RPMI8226 (cell line): ENCODE results near the gene CAPN14.

Experiments
- DNase-seq: peaks from one replicate; pipeline ENCODE4 v3.0.0-alpha.2; 2015

Gene CAPN14, protein sequence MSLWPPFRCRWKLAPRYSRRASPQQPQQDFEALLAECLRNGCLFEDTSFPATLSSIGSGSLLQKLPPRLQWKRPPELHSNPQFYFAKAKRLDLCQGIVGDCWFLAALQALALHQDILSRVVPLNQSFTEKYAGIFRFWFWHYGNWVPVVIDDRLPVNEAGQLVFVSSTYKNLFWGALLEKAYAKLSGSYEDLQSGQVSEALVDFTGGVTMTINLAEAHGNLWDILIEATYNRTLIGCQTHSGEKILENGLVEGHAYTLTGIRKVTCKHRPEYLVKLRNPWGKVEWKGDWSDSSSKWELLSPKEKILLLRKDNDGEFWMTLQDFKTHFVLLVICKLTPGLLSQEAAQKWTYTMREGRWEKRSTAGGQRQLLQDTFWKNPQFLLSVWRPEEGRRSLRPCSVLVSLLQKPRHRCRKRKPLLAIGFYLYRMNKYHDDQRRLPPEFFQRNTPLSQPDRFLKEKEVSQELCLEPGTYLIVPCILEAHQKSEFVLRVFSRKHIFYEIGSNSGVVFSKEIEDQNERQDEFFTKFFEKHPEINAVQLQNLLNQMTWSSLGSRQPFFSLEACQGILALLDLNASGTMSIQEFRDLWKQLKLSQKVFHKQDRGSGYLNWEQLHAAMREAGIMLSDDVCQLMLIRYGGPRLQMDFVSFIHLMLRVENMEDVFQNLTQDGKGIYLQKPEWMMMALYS

DNA sequence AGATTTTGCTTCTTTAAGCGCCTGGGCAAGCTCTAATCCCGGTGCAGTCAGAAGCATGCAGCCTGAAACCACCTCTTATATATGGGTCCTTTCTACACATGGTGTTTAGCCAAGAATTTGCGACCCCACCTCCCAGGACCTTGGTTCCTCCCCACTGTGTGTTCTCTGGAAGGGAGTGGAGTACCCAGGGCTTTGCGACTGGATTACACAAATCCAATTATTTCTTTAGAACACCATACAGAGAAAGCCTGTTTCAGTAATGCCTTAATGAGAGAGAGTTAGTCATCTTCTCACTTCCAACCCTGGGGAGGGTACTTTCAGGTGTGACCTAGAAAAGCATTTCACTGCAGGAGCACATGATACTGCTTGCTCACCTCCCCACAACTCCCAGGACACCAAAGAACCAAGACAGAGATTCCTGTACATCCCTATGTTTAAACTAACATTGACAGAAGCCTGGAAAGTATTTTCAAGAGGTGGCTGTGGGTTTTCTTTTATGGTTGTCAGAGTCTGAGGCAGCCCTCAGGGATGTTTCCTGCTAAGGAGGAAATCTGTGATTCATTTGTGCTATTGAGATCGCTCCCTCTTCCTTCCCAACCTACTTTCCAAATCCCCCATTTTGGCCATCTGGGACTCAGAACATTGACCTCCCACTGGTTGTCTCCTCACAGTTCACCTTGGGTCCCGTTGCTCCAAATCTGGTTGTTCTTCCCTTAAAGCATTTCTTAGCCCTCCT, at the start of gene CAPN14:
Gene CAPN14 (minus strand): TSS at position 51 of the 736 bp plus-strand sequence. CDS start 12,068 bp downstream, outside the sequence.
- DNase-seq, result no peak

DNA sequence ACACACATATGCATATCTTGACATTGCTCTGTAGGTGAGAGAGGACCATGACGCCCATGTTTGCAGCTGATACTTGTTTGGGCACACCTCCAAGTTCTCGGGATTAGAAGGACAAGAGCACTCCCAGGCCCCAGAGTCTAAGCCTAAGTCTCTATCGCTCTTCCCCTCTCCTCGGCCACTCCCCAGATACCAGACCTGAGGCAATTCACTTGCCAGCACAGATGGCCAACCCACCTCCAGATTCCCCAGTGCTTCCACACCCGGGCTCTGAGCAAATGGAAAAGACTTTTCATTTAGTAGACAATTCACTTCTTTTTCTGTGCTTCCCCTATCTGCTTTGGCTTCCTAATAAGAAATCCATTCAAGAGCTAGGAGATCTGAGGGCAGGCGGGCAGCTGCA, 49.5 kb upstream of the CAPN14 start:
- no peak for DNase-seq

DNA sequence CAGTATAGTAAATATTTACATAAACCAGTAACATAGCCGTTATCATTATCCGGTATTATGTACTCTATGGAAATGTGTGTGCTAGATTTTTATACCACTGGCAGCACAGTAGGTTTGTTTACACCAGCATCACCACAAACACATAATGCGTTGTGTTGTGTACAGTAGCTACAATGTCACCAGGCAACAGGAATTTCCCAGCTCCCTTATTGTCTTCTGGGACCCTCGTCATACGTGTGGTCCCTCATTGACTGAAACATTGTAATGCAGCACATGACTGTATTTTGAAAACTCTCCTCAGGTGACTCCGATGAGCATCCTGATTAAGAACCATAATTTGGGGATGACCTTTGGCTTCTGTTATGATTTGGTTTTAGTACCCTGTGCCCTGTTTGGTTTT, 47.9 kb upstream of the CAPN14 start:
- DNase-seq, result no peak

DNA sequence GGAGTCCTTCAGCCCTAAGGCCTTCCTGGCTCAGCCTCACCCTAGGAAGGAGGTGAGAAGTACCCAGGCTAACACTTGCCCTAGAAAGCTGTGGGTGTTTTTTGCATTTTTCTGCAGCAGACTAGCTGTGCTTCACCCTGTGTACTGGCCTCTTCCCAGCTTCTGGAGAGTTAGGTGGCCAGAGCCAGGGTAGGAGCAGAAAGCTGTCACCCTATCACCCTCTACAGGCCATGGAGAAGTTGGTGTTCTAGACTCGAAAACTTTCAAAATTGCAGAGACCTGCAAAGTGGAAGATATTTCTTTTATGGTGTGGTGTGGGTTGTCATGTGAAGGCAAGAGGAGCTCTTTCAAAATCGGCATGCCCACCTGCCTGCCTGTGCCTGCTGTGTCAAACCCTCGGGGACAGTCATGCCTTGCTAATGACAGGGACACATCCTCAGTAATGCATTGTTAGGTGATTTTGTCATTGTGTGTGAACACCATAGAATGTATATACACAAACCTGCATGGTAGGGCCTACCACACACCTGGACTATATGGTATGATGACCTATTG, 46.4 kb upstream of the CAPN14 start:
- DNase-seq, result peak; percentile 41

DNA sequence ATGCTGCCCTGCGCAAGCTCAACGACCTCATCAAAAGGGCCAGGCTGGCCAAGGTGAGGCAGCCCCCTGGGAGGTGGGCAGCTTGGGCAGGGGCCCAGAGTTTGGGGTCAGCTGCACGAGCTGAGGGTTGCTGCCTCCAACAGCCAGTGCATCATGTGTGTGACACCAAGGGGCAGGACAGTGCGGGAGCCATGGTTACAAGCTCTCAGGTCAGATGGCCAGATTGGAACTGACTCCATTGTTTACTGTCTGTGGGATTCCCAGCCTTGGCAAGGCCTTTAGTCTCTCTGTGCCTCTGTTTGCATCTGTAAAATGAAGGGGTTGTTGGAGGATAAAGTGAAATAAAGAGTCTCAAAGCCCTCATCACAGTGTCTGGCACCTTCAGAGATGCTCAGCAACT, 43.6 kb upstream of the CAPN14 start:
- no peak for DNase-seq

DNA sequence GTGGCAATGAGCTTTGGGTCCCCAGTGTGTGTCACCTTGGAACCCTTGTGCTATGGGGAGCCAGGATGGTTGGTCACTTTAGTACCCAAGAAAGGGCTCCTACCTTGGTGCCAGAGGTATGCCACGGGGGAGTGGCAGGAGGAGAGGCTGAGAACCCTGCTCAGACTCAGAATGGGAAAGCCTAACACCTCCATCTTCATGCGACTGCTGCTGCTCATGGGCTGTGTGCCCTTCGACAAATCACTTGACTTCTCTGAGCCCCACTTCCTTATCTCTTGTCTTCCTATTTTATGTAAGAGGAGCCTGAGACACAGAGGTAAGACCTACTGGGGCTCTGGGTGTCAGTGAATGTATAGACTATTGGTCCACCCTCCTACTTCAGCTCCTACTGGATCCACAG, 41.8 kb upstream of the CAPN14 start:
- no peak for DNase-seq

DNA sequence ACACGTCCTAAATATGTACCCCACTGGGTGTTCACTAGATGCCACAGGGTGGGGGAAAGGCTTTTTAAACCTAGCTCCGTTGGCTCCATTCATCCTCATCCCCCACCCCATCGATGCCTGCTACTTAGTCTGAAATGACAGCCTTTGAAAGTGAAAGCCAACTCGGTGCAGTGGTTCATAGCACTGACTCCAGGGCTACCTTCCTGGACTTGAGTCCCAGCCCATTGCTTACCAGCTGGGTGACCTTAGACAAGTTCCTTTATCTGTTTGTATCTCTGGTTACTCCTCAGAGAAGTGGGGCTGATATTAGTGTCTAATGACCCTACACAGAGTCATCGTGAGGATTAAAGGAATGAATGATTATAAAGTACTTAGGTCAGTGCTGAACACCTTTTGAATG, 41.0 kb upstream of the CAPN14 start:
- peak; percentile 65 for DNase-seq

DNA sequence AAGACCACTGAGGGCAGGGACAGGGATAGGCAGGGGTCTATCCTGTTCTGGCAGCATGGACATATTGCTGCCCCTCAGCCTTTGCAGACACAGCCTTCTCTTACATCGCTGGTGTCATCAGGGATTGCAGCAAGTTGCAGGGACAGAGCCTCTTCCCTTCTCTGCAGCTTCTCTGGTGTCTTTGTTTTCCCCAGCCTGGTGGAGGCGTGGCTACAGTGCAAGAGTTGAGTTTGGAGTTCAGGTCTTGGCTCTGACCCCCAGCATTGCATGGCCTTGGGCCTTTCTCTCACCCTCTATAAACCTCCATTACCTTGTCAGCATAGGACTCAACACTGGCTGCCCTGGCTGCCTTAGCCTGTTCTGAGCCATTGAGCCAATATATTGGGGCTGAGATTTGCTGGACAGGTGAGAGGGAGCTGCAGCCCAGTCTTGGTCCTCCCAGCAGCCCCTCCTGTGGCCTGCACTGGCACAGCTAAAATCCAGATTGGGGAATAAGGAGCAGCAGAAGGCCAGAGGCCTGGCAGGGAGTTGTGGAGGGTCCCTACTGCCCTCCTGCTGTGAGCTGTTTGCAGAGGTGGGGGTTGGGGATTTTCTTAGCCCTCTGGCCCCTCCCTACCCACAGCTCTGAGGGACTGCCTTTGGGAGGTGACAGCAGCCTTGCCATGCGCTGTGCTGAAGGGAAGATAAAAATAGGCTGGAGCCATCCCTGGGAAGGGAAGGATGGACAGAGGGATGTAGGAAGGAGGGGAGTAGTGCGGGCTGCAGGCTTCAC, 39.5 kb upstream of the CAPN14 start:
- peak; percentile 68 for DNase-seq

DNA sequence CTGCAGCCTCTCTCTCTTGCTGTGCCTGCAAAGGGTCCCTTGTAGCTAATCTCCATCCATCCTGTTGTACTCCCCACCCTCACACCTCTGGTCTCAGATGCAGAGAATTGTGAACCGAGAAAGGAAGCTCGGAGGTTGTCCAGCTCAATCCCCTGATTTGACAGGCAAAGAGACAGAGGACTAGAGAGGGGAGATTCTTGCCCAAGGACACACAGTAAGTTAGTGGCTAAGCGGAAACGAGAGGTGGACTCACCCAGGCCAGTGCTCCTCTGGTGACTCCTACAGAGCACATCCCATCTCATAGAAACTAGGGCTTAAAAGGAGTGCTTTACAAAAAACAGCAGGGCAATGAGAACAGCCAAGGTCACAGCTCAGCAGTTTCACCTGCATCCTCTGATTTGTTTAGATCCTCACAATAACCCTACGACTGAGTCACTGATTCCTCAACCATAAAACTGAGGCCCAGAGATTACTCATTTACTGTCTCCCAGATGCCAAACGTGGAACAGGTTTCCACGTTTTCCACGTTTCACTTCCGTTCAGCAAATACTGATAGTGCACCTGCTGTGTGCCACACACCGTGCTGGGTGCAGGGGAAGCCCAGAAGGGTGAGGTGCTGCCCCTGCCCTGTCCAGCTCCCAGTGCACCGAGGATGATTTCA, 38.7 kb upstream of the CAPN14 start:
- peak; percentile 81 for DNase-seq

DNA sequence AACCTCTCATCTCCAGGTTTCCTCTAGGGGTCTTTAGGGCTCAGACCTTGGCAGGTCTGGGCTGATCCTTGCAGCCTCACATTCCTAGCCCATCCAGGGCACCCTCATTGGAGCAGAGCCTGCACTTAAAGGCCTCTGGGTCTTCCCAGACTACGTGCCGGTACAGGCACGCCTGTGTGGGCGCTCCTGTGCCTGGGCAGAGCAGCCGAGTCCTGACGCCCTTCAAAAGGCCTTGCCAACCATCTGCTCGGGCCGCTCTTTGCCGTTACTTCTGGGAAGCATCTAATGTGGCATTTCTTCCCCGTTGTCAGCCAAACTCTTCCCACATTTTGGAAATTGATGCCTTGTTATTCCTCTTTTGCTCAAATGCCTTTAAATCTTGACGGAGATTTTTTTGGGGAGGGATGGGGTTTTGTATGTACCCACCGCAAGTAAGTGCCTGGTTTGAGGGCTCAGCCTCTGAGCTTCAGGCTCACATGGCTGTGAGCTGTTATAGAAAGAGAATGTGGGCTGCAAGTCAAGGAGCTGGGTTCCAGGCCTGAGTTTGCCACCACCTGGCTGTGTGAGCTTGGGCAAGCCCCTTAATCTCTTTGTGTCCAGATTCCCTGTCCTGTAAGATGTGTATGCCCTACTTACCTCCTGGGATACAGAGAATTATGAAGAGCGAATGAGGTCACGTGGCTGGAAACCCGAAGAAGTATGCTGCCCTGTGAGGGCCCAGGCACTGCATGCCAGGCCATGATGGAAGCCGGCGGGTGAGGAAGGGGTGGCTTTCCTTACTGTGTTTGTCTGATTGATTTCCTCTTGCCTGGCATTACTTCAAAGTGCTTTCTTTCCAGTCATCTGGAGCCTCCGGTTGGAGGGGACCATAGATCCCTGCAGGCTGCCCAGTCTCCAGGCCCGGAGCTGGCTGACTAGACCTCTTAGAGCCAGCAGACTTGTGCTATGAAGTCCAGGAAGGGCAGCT, 37.2 kb upstream of the CAPN14 start:
- no peak for DNase-seq

DNA sequence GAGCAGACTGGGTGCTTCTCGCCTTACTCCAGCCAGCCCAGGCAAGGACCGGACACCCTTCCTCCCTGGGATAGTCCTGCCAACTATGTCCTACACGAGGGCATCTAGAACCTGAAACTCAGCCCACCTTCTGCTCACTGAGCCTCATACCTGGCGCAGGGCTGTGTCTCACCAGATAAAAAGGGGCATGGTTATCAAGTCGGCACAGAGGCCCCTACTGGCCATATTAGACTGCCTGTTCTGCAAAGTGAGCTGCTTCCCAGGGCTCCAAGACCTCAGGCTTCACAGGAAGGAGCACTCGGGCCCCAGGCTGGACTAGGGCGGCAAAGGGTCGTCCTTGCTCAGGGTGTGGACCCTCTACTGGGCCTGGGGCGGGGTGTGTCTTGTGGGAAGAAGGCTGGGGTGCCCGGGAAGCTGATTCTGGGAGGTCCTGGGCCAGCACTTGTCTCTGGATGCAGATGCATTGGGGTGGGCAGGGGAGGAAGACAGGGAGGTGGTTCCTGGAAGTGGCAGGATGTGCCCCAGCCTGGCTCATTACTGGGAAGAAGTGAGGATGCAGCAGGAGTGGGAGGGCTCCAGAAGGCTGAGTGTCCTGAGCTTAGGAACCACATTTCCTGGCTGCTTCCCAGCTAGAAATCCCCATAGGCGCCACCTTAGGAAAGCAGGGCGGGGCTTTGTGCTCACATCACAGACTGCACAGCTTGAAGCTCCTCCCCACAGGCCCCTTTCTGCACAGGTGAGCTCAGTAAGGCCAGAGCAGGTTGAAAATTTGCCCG, 36.2 kb upstream of the CAPN14 start:
- peak; percentile 51 for DNase-seq

DNA sequence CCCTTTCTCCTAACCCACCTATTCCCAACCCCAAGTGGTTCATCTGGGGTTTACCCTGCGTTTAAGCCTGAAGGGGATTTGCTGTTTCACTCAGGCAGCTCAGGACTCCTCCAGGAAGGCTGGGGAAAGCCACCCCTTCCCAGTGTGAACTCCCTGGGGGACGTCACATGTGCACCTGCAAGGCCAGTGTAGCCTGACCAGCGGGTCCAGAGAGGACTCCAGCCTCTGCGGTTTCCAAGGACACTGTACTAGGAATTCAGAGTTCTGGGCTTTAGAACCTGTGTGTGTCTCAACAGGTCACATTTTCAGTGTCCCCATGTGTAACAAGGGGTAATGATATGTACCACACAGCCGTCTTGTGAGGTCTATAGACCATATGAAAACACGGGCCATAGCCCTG, 34.5 kb upstream of the CAPN14 start:
- no peak for DNase-seq

DNA sequence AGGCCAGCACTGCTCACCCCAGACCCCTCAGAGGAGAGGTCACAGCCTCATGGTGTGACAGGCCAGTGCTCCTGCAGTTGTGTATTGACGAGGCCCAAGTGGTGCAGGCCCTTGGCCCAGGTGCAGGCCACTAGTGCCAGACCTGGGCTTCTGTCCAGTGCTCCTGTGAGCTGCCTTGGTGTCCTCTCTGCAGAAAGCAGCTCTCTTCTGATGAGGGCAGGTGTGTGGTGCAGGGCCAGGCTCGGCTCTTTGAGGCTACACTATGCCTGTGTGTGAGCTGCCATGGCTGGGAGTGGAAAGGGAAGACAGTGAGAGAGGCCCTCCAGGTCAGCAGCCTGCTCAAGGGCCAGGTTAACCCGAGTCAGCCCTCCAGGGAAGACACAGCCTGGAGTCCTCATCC, 33.7 kb upstream of the CAPN14 start:
- no peak for DNase-seq

DNA sequence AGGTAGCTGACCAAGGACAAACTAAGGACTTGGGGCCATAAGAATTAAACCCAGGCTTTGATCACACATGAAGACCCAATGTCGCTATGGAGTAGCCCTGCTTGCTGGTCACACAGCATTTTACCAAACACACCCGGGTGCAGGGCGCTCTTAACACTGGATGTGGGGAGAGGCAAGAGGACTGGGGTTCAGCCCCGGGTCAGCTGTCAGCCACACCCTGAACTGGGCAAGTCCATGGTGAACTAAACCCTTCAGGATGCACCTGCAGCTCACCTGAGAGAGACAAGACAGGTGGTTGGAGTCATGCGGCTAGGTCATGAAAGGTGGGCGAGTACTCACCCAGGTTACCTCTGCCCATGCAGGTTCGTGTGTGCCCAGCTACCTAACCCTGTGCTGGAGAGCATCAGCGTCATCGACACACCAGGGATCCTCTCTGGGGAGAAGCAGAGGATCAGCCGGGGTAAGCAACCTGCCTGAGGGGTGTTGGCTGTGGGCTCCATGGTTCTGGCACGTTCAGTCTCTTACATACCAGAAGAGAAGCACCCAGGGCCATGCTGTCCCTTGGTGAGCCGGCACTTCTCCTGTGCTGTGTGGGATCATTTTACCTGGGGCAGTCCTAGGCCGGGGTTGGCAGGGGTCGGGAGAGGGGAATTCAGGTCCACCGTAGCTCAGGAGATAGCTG, 31.8 kb upstream of the CAPN14 start:
- DNase-seq, result peak; percentile 66

DNA sequence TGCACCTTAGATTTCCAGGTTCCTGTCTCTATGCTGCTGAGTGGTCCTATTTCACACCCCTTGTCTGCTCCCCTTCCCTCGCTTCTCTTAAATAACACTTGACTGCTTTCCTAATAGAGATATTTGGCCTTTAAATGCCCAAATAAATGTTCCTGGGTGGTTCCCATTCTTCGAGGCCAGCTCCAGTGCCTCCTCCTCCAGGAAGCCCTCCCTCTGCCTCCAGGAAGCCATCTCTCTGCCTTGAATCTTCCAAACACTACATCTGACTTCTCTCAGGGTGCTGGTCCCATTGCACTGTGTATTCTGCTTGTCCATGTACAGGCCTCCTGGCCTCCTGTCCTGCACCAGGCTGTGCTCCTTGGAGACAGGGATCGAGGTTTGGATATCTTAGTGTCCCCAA, 30.8 kb upstream of the CAPN14 start:
- DNase-seq, result no peak

DNA sequence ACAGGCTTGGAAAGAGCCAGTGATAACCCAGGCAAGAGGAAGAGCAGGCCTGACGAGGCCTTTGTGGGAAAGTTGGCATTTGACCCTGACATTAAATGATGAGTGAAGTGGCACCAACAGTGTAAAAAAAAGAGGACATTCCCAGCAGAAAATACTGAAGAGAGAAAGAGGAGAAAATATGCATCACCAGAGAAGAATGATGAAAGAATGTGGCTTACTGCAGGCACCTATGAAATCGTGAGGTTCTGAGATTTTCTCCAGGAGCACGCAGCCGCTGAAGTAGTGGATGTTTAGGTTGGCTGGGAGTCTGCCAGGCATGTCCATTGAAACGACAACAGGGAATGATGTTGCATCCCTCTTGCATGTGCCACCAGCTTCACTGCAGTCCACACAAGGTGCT, 30.4 kb upstream of the CAPN14 start:
- no peak for DNase-seq

DNA sequence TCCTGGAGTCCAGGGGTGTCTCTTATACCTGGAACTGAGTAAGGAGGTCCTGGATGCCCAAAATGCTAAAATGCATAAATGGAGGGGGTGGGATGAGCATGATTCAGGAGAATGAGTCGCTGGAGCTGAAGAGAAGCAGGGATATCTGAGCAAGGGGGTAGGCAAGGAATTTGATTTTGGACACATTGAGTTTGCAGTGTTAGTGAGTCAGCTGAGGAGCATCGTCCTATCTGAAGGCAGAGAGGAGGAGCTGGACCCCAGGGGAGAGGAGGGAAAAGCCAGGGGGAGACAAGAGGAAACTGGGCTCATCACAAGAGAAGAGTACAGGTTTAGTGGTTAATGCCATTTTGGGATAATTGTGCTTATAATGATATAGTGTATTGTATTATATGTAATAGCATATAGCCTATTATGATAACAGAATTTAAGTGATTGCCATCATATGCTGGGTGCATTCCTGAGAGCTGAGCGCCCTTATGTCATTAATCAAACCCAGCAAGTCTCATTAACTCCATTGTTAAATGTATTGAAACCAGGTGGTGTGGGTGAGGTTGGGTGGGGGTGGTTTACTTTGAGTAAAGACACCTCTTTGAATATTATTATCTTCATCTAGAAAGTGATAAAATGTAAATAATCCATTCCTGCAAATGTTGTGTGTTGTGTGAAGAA, 29.0 kb upstream of the CAPN14 start:
- DNase-seq, result no peak

DNA sequence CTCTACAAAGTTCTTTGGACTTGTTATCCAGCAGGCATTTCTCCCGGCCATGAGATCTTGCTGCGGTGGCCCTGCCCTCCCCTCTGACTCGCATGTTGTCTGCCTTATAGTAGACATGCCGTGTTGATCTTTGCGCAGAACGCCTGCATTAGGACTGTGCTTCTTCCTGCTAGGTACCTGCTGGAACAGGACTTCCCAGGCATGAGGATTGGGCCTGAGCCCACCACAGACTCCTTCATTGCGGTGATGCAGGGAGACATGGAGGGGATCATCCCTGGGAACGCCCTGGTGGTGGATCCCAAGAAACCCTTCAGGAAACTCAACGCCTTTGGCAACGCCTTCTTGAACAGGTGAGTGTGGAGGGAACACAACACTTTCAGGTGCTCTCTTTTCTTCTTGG, 26.8 kb upstream of the CAPN14 start:
- no peak for DNase-seq

DNA sequence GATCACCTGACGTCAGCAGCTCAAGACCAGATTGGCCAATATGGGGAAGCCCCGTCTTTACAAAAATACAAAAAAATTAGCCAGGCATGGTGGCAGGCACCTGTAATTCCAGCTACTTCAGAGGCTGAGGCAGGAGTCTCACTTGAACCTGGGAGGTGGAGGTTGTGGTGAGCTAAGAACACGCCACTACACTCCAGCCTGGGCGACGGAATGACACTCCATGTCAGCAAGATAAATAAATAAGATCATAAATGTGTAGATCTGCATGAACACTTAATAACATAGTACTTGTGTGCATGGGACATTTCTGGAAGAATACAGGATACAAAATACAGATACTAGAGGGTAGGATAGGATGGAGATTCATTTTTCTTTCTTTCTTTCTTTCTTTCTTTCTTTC, 25.7 kb upstream of the CAPN14 start:
- no peak for DNase-seq
